H1 (cell line): ENCODE results near the gene WNK2. TPM values are rescaled to one million over a fixed set of nuclear protein-coding genes. Genes with fewer than 3 reads are reported as not detected.

Experiments
- CTCF ChIA-PET: fragments of 300-600 bp; sonication (Branson Sonifier 250); formaldehyde crosslinking; loops from one replicate; lab custom pipeline; 2021; ENCODE audit not compliant: partially characterized antibody; lab: Charles Lee
- POLR2A ChIA-PET: fragments of 300-600 bp; sonication (Branson Sonifier 250); formaldehyde crosslinking; loops from one replicate; lab custom pipeline; 2021; ENCODE audit warnings: inconsistent platforms; ENCODE audit not compliant: partially characterized antibody; lab: Charles Lee
- DNase-seq, 2 experiments: peaks; one replicate each; pipeline versions ENCODE4 v3.0.0 to v3.0.0-alpha.2; 2010 to 2022; ENCODE audit warnings: low spot score in 2 of 2, low read depth in 1 of 2, mixed read lengths in 1 of 2
- FAIRE-seq: peaks from 2 replicates; lab custom pipeline; 2011; peaks lifted over from hg19 to GRCh38; lab: Jason Lieb, UNC
- H2AFZ ChIP-seq: 2 replicates; pipeline ENCODE4 v1.8.1; 2012; ENCODE audit warnings: low read length, inconsistent platforms
- H2AK5ac ChIP-seq: 2 replicates; pipeline ENCODE4 v1.6.1; 2013; ENCODE audit warnings: low read depth, low read length
- H2BK120ac ChIP-seq: replicated peaks from 2 replicates; pipeline ENCODE3; 2013; ENCODE audit warnings: low read depth, low read length, inconsistent platforms
- H2BK12ac ChIP-seq: 2 replicates; pipeline ENCODE4 v1.6.1; 2013; ENCODE audit warnings: low read depth, low read length
- H2BK15ac ChIP-seq: 2 replicates; pipeline ENCODE4 v1.6.1; 2013; ENCODE audit warnings: low read length
- H2BK20ac ChIP-seq: 2 replicates; pipeline ENCODE4 v1.6.1; 2013; ENCODE audit warnings: low read length
- H2BK5ac ChIP-seq: 2 replicates; pipeline ENCODE4 v1.6.1; 2013; ENCODE audit warnings: low read depth, low read length
- H3K14ac ChIP-seq: 2 replicates; pipeline ENCODE4 v1.6.1; 2013; ENCODE audit warnings: inconsistent platforms; ENCODE audit not compliant: insufficient read length
- H3K18ac ChIP-seq: 2 replicates; pipeline ENCODE4 v1.6.1; 2013; ENCODE audit warnings: low read length; ENCODE audit errors: extremely low read depth
- H3K23ac ChIP-seq: 2 replicates; pipeline ENCODE4 v1.6.1; 2013; ENCODE audit warnings: inconsistent platforms; ENCODE audit not compliant: insufficient read length
- H3K23me2 ChIP-seq: 2 replicates; pipeline ENCODE4 v1.6.1; 2013; ENCODE audit warnings: low read depth, low read length
- H3K27ac ChIP-seq: 2 replicates; pipeline ENCODE4 v1.6.1; 2011; ENCODE audit warnings: low read depth, low read length, inconsistent platforms
- H3K27me3 ChIP-seq, 4 experiments: replicated peaks in 1 of 4; 1 replicate in 1 of 4; 2 replicates in 3 of 4; pipeline versions ENCODE4 v1.6.1 to v1.8.1; 2011 to 2013; ENCODE audit warnings: low read length in 3 of 4, mild to moderate bottlenecking in 3 of 4, inconsistent platforms in 2 of 4, mixed read lengths in 2 of 4, moderate library complexity in 1 of 4; ENCODE audit not compliant: control insufficient read depth in 3 of 4, insufficient read depth in 3 of 4; ENCODE audit errors: extremely low read depth in 1 of 4
- H3K36me3 ChIP-seq, 4 experiments: 2 replicates each; pipeline versions ENCODE4 v1.6.1 to v1.8.1; 2011 to 2013; ENCODE audit warnings: mild to moderate bottlenecking in 4 of 4, low read length in 3 of 4, moderate library complexity in 2 of 4, control low read depth in 1 of 4, inconsistent platforms in 1 of 4; ENCODE audit not compliant: insufficient read depth in 4 of 4, control insufficient read depth in 2 of 4
- H3K4ac ChIP-seq: replicated peaks from 2 replicates; pipeline ENCODE3; 2013; ENCODE audit warnings: low read length, low read depth, mixed read lengths, inconsistent platforms; ENCODE audit not compliant: insufficient read length
- H3K4me1 ChIP-seq, 4 experiments: replicated peaks in 1 of 4; 1 replicate in 1 of 4; 2 replicates in 3 of 4; pipeline versions ENCODE4 v1.6.1 to v1.8.1; 2011 to 2013; ENCODE audit warnings: low read length in 3 of 4, inconsistent platforms in 2 of 4, mixed read lengths in 1 of 4; ENCODE audit not compliant: insufficient read depth in 4 of 4, control insufficient read depth in 3 of 4
- H3K4me2 ChIP-seq, 2 experiments: 2 replicates each; pipeline versions ENCODE4 v1.6.1 to v1.8.1; 2011 to 2013; ENCODE audit warnings: low read depth in 2 of 2, low read length in 2 of 2, control low read depth in 1 of 2, inconsistent platforms in 1 of 2, mild to moderate bottlenecking in 1 of 2; ENCODE audit not compliant: insufficient read depth in 1 of 2
- H3K4me3 ChIP-seq, 4 experiments: fragments of 200-600, 300-600 bp in 1 of 4; sonication (generic), shearing (Covaris generic), sonication (Bioruptor Twin) in 1 of 4; 2 replicates each; pipeline versions ENCODE4 v1.5.1 to v1.8.1; 2011 to 2016; ENCODE audit warnings: low read length in 4 of 4, low read depth in 3 of 4, control low read depth in 2 of 4, inconsistent platforms in 2 of 4, mild to moderate bottlenecking in 2 of 4, mixed read lengths in 1 of 4, moderate library complexity in 1 of 4; ENCODE audit not compliant: insufficient read depth in 2 of 4; ENCODE audit errors: extremely low read depth in 1 of 4
- H3K56ac ChIP-seq: replicated peaks from 2 replicates; pipeline ENCODE3; 2013; ENCODE audit warnings: low read depth, mild to moderate bottlenecking, mixed read lengths, low read length, inconsistent platforms; ENCODE audit not compliant: insufficient read length
- H3K79me1 ChIP-seq: 2 replicates; pipeline ENCODE4 v1.6.1; 2013; ENCODE audit warnings: low read depth, low read length, control low read depth
- H3K79me2 ChIP-seq, 2 experiments: 2 replicates each; pipeline versions ENCODE4 v1.6.1 to v1.8.1; 2012 to 2013; ENCODE audit warnings: low read length in 2 of 2, mild to moderate bottlenecking in 2 of 2, inconsistent platforms in 1 of 2; ENCODE audit not compliant: insufficient read depth in 2 of 2, control insufficient read depth in 1 of 2
- H3K9ac ChIP-seq, 4 experiments: replicated peaks in 1 of 4; 1 replicate in 1 of 4; 2 replicates in 3 of 4; pipeline versions ENCODE4 v1.6.1 to v1.8.1; 2011 to 2013; ENCODE audit warnings: low read depth in 3 of 4, low read length in 3 of 4, control low read depth in 2 of 4, mild to moderate bottlenecking in 2 of 4, moderate library complexity in 2 of 4, inconsistent platforms in 1 of 4; ENCODE audit errors: extremely low read depth in 1 of 4
- H3K9me3 ChIP-seq, 2 experiments: 2 replicates each; pipeline versions ENCODE4 v1.6.1 to v1.8.1; 2012 to 2013; ENCODE audit warnings: mild to moderate bottlenecking in 2 of 2, moderate library complexity in 2 of 2, control low read depth in 1 of 2, inconsistent platforms in 1 of 2, low read depth in 1 of 2, low read length in 1 of 2, mixed read lengths in 1 of 2; ENCODE audit not compliant: insufficient read depth in 2 of 2
- H4K20me1 ChIP-seq, 2 experiments: replicated peaks in 1 of 2; 2 replicates each; pipeline versions ENCODE3 to v1.8.1; 2011 to 2013; ENCODE audit warnings: inconsistent platforms in 2 of 2, low read length in 2 of 2, mild to moderate bottlenecking in 1 of 2; ENCODE audit not compliant: insufficient read depth in 2 of 2, control insufficient read depth in 1 of 2
- H4K5ac ChIP-seq: 2 replicates; pipeline ENCODE4 v1.6.1; 2013; ENCODE audit warnings: low read length, low read depth, mixed read lengths, inconsistent platforms; ENCODE audit not compliant: insufficient read length
- H4K8ac ChIP-seq: 2 replicates; pipeline ENCODE4 v1.8.0; 2013; ENCODE audit warnings: mild to moderate bottlenecking, moderate library complexity, low read length, inconsistent platforms; ENCODE audit not compliant: insufficient read depth; ENCODE audit errors: extremely low read depth
- H4K91ac ChIP-seq: replicated peaks from 2 replicates; pipeline ENCODE3; 2013; ENCODE audit warnings: low read length, mixed read lengths, inconsistent platforms; ENCODE audit not compliant: insufficient read length
- CHD2 ChIP-seq: IDR thresholded peaks from 2 replicates; pipeline ENCODE4 v1.6.1; 2012; ENCODE audit warnings: low read length, improper control_type of control experiment
- EZH2 ChIP-seq: fragments of 200-600 bp; sonication (generic); IDR thresholded peaks from 2 replicates; pipeline ENCODE4 v1.7.1; 2012; ENCODE audit warnings: low read depth, mild to moderate bottlenecking, moderate library complexity, low read length, inconsistent platforms; ENCODE audit not compliant: severe bottlenecking
- GTF2F1 ChIP-seq: IDR thresholded peaks from 2 replicates; pipeline ENCODE4 v1.6.1; 2012; ENCODE audit warnings: low read depth, low read length, improper control_type of control experiment, borderline replicate concordance
- HDAC2 ChIP-seq, 2 experiments: fragments of 300-600 bp in 1 of 2; sonication (generic) in 1 of 2; IDR thresholded peaks; 2 replicates each; pipeline ENCODE4 v1.6.1; 2011 to 2012; ENCODE audit warnings: low read depth in 2 of 2, low read length in 2 of 2, mild to moderate bottlenecking in 2 of 2, moderate library complexity in 2 of 2, borderline replicate concordance in 1 of 2, inconsistent platforms in 1 of 2
- KDM1A ChIP-seq: fragments of 200-600, 300-600 bp; sonication (generic); IDR thresholded peaks from 2 replicates; pipeline ENCODE4 v1.7.1; 2016; ENCODE audit warnings: mild to moderate bottlenecking, low read length, borderline replicate concordance
- MAFK ChIP-seq: IDR thresholded peaks from 2 replicates; pipeline ENCODE4 v1.6.1; 2012; ENCODE audit warnings: low read depth, mild to moderate bottlenecking, improper control_type of control experiment, low read length
- POLR2AphosphoS5 ChIP-seq: IDR thresholded peaks from 2 replicates; pipeline ENCODE4 v1.6.1; 2011; ENCODE audit warnings: low read depth, low read length
- RXRA ChIP-seq: IDR thresholded peaks from 2 replicates; pipeline ENCODE4 v1.6.1; 2011; ENCODE audit warnings: low read depth, mild to moderate bottlenecking, low read length, moderate library complexity; ENCODE audit not compliant: insufficient read depth
- SIN3A ChIP-seq, 2 experiments: IDR thresholded peaks in 1 of 2; conservative IDR thresholded peaks in 1 of 2; 2 replicates each; pipeline ENCODE4 v1.6.1; 2011 to 2012; ENCODE audit warnings: low read length in 2 of 2, improper control_type of control experiment in 1 of 2, low read depth in 1 of 2, mild to moderate bottlenecking in 1 of 2
- SIX5 ChIP-seq: IDR thresholded peaks from 2 replicates; pipeline ENCODE4 v1.6.1; 2011; ENCODE audit warnings: mild to moderate bottlenecking, low read depth, low read length
- SUZ12 ChIP-seq: fragments of 200-600 bp; sonication (generic); IDR thresholded peaks from 2 replicates; pipeline ENCODE4 v1.6.1; 2012; ENCODE audit warnings: mild to moderate bottlenecking, inconsistent platforms, low read length, moderate library complexity, mixed read lengths
- WGBS, 2 experiments: shearing (Covaris generic) in 1 of 2; methylation state at CpG; one replicate each; pipeline versions ENCODE4 v1.1.6 to v1.1.7; 2013 to 2015; ENCODE audit warnings: low lambda C conversion rate in 2 of 2, mixed read lengths in 2 of 2, inconsistent platforms in 1 of 2, low coverage in 1 of 2, missing lambda C conversion rate in 1 of 2; ENCODE audit not compliant: insufficient replicate concordance in 2 of 2, insufficient coverage in 1 of 2, insufficient read length in 1 of 2; ENCODE audit errors: extremely low coverage in 1 of 2, missing lambda C conversion rate in 1 of 2; 5-methylcytosine and 5-hydroxymethylcytosine counted together
- polyA plus RNA-seq, 7 experiments: library from polyadenylated mRNA; depleted of rRNA in 3 of 7; stranded (reverse) in 5 of 7; unstranded in 2 of 7; fragments of >200 nt in 5 of 7; fragments of 200-250 nt in 2 of 7; gene quantifications; 1 replicate in 5 of 7; 2 replicates in 1 of 7; 4 replicates in 1 of 7; pipeline versions ENCODE4 v1.2.1 to v1.2.3, GENCODE V29; 2011 to 2013; ENCODE audit warnings: missing spikeins in 2 of 7, mixed read lengths in 2 of 7
- total RNA-seq: library from RNA; stranded (reverse); fragmentation: NEBNext Ultra II Directional; extraction: Animal tissue kit (Norgen Biotek cat#: 25700); gene quantifications from 2 replicates; pipeline ENCODE4 v1.2.1, GENCODE V29; 2021
- TF ChIP-seq, protein P1 (sequence below): IDR thresholded peaks from 2 replicates; pipeline ENCODE4 v1.6.1; 2012; ENCODE audit warnings: low read length, inconsistent platforms

Gene WNK2
- total and polyA plus RNA-seq, 2 of the 8 experiments (the other 6 are each of a cell fraction or from before 2014, with no cell fraction given): 12.0 to 87.2 TPM

GRCh38 chr9:93237540-93237939 is 53.6 kb downstream of the WNK2 start:
- 86% methylated on average over 2 of the region's 2 CpGs; no CpG with 5 or more reads in 1 of the 2 experiments for WGBS, 2 experiments
- no peak overlapping the region for H3K18ac ChIP-seq
- ChIA-PET CTCF (no interaction called here), POLR2A (no interaction called here)
- no peaks in the 10 kb centered on the region for H3K27me3 ChIP-seq
- H2BK20ac ChIP-seq: no peak overlapping the region
- H3K23ac ChIP-seq: no peak overlapping the region
- DNase-seq (no peak), FAIRE-seq (no peak)
- no peak overlapping the region for H4K91ac ChIP-seq
- H3K4me1 ChIP-seq: peaks cover 0 to under 1% (median 0%) of the 10 kb centered on the region in 4 experiments; a peak in 1 of 7 replicates
- H3K79me2 ChIP-seq: no peaks in the 10 kb centered on the region
- H2BK120ac ChIP-seq: no peak overlapping the region
- no peak overlapping the region for H3K4ac ChIP-seq
- H4K8ac ChIP-seq: no peak overlapping the region
- H3K36me3 ChIP-seq: peaks cover 0 to 7% (median 5%) of the 10 kb centered on the region in 4 experiments; a peak in 3 of 8 replicates
- no peak overlapping the region for H3K56ac ChIP-seq
- H2AK5ac ChIP-seq: no peak overlapping the region
- H2AFZ ChIP-seq: no peak overlapping the region
- H4K20me1 ChIP-seq: peaks cover 5 to 6% of the 10 kb centered on the region in 2 experiments
- no peak overlapping the region for H2BK12ac ChIP-seq
- H2BK15ac ChIP-seq: no peak overlapping the region
- no peaks in the 10 kb centered on the region for H3K23me2 ChIP-seq
- no peak overlapping the region for H2BK5ac ChIP-seq
- no peak overlapping the region for H3K4me2 ChIP-seq
- H3K14ac ChIP-seq: no peak overlapping the region
- no peak overlapping the region for H3K27ac ChIP-seq
- no peak overlapping the region for H3K4me3 ChIP-seq
- no peaks in the 10 kb centered on the region for H3K9me3 ChIP-seq
- H3K79me1 ChIP-seq: no peaks in the 10 kb centered on the region
- H3K9ac ChIP-seq: no peak overlapping the region
- no peak overlapping the region for H4K5ac ChIP-seq
- TF ChIP-seq POLR2AphosphoS5 (no peak), HDAC2 (IDR thresholded peaks at IDR 0.05; ENCODE audit: borderline replicate concordance in 1 of 2, low read depth in 2 of 2, low read length in 2 of 2) (no peak), GTF2F1 (no peak), SIN3A (conservative IDR thresholded peaks at IDR 0.05 in 1 of 2, IDR thresholded peaks at IDR 0.05 in 1 of 2; ENCODE audit: low read depth in 1 of 2, low read length in 2 of 2) (no peak), RXRA (no peak), EZH2 (no peak), KDM1A (no peak), SIX5 (no peak), SUZ12 (no peak), CHD2 (no peak), MAFK (no peak)
- TF ChIP-seq, protein P1, sequence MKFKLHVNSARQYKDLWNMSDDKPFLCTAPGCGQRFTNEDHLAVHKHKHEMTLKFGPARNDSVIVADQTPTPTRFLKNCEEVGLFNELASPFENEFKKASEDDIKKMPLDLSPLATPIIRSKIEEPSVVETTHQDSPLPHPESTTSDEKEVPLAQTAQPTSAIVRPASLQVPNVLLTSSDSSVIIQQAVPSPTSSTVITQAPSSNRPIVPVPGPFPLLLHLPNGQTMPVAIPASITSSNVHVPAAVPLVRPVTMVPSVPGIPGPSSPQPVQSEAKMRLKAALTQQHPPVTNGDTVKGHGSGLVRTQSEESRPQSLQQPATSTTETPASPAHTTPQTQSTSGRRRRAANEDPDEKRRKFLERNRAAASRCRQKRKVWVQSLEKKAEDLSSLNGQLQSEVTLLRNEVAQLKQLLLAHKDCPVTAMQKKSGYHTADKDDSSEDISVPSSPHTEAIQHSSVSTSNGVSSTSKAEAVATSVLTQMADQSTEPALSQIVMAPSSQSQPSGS: no peak
